HepG2 (cell line): ENCODE data around the gene RUNDC1. TPM values are rescaled to one million over a fixed set of nuclear protein-coding genes. Genes with fewer than 3 reads are reported as not detected.
A peak's percentile ranks its signal among the peaks of the same experiment; 100 is the strongest.

Source experiments
- ADNP ChIP-seq: sonication (generic); formaldehyde crosslinking; IDR thresholded peaks from 2 replicates; pipeline ENCODE4 v1.4.0; 2020; ENCODE audit warnings: missing genetic modification reagents
- AGO1 ChIP-seq: fragments of 200-400 bp; formaldehyde crosslinking; IDR thresholded peaks from 2 replicates; pipeline ENCODE4 v1.6.1; 2017; ENCODE audit warnings: mild to moderate bottlenecking, low read depth, low read length, moderate library complexity; ENCODE audit not compliant: poor library complexity, severe bottlenecking
- ARNT ChIP-seq: fragments of 450-650 bp; IDR thresholded peaks from 2 replicates; pipeline ENCODE4 v1.6.1; 2017
- DBP ChIP-seq: sonication (generic); formaldehyde crosslinking; IDR thresholded peaks from 2 replicates; pipeline ENCODE4 v1.4.0; 2020; ENCODE audit warnings: missing genetic modification reagents; ENCODE audit errors: not compliant biosample characterization
- GATAD1 ChIP-seq: IDR thresholded peaks from 2 replicates; pipeline ENCODE4 v1.6.1; 2016; ENCODE audit warnings: missing genetic modification reagents, missing compliant biosample characterization
- GMEB1 ChIP-seq: sonication (generic); formaldehyde crosslinking; IDR thresholded peaks from 2 replicates; pipeline ENCODE4 v1.5.1; 2020; ENCODE audit warnings: missing genetic modification reagents, mild to moderate bottlenecking, borderline replicate concordance
- HDAC6 ChIP-seq: fragments of 200-600 bp; sonication (generic); IDR thresholded peaks from 2 replicates; pipeline ENCODE4 v1.7.0; 2017; ENCODE audit warnings: mild to moderate bottlenecking, antibody characterized with exemption, low read length, low read depth
- HES4 ChIP-seq: sonication (generic); formaldehyde crosslinking; IDR thresholded peaks from 2 replicates; pipeline ENCODE4 v1.9.0; 2021; ENCODE audit warnings: mild to moderate bottlenecking, missing genetic modification reagents, borderline replicate concordance
- IKZF5 ChIP-seq: IDR thresholded peaks from 2 replicates; pipeline ENCODE4 v1.6.1; 2018; ENCODE audit warnings: missing genetic modification reagents, mild to moderate bottlenecking, missing compliant biosample characterization
- NFIB ChIP-seq: sonication (generic); formaldehyde crosslinking; IDR thresholded peaks from 2 replicates; pipeline ENCODE4 v1.9.0; 2021; ENCODE audit warnings: missing genetic modification reagents, mild to moderate bottlenecking, borderline replicate concordance
- NFKBIZ ChIP-seq: IDR thresholded peaks from 2 replicates; pipeline ENCODE4 v1.6.1; 2018; ENCODE audit warnings: missing genetic modification reagents, missing compliant biosample characterization
- RORA ChIP-seq: sonication (generic); formaldehyde crosslinking; IDR thresholded peaks from 2 replicates; pipeline ENCODE4 v1.5.0; 2020; ENCODE audit warnings: mild to moderate bottlenecking, missing genetic modification reagents, moderate library complexity
- ZHX2 ChIP-seq, 2 experiments: sonication (generic) in 1 of 2; formaldehyde crosslinking in 1 of 2; IDR thresholded peaks; 2 replicates each; pipeline versions ENCODE4 v1.6.1 to v1.9.0; 2014 to 2022; ENCODE audit warnings: antibody characterized with exemption in 1 of 2, borderline replicate concordance in 1 of 2, inconsistent platforms in 1 of 2, low read depth in 1 of 2, missing genetic modification reagents in 1 of 2
- ZNF30 ChIP-seq: sonication (generic); formaldehyde crosslinking; IDR thresholded peaks from 2 replicates; pipeline ENCODE4 v1.5.0; 2020; ENCODE audit warnings: mild to moderate bottlenecking, missing genetic modification reagents
- ZNF577 ChIP-seq: sonication (generic); formaldehyde crosslinking; IDR thresholded peaks from 2 replicates; pipeline ENCODE4 v1.4.0; 2020; ENCODE audit warnings: mild to moderate bottlenecking, low read depth, missing genetic modification reagents, borderline replicate concordance
- ZNF644 ChIP-seq: IDR thresholded peaks from 2 replicates; pipeline ENCODE4 v1.6.1; 2016; ENCODE audit warnings: low read depth
- ZNF670 ChIP-seq: sonication (generic); formaldehyde crosslinking; IDR thresholded peaks from 2 replicates; pipeline ENCODE4 v1.8.0; 2022; ENCODE audit warnings: mild to moderate bottlenecking, missing genetic modification reagents, borderline replicate concordance
- ZNF720 ChIP-seq: sonication (generic); formaldehyde crosslinking; IDR thresholded peaks from 2 replicates; pipeline ENCODE4 v1.4.0; 2020; ENCODE audit warnings: missing genetic modification reagents
- ZNF749 ChIP-seq: sonication (generic); formaldehyde crosslinking; IDR thresholded peaks from 2 replicates; pipeline ENCODE4 v1.8.0; 2022; ENCODE audit warnings: mild to moderate bottlenecking, missing genetic modification reagents, moderate library complexity, borderline replicate concordance
- ZNF75D ChIP-seq: sonication (generic); formaldehyde crosslinking; IDR thresholded peaks from 2 replicates; pipeline ENCODE4 v1.8.1; 2023; ENCODE audit warnings: missing genetic modification reagents, mild to moderate bottlenecking, borderline replicate concordance
- polyA plus RNA-seq, 8 experiments: library from polyadenylated mRNA; depleted of rRNA in 3 of 8; stranded (reverse) in 7 of 8; unstranded in 1 of 8; fragments of >200 nt; fragmentation: Illumina TruSeq in 4 of 8; extraction: Trizol in 4 of 8; gene quantifications; 2 replicates each; pipeline versions ENCODE4 v1.2.1 to v1.2.3, GENCODE V29; 2011 to 2016; ENCODE audit warnings: low read depth in 4 of 8, missing spikeins in 1 of 8, mixed read lengths in 1 of 8; ENCODE audit not compliant: insufficient read depth in 1 of 8
- total RNA-seq, 5 experiments: library from RNA; depleted of rRNA; stranded (reverse); fragments of >200 nt; fragmentation: Illumina TruSeq; extraction: Trizol; gene quantifications; 2 replicates each; pipeline ENCODE4 v1.2.3, GENCODE V29; 2016; ENCODE audit warnings: low read depth in 1 of 5

RUNDC1 gene
- total and polyA plus RNA-seq, 2 of the 13 experiments (the other 11 are each of a cell fraction or from before 2014, with no cell fraction given), result 10.3 to 11.4 TPM

GRCh38 chr17:42979511-42980273 lies 673 bp upstream of the RUNDC1 start, which contains the start of gene PTGES3L (continued):
- no peak for TF ChIP-seq ZNF30
- TF ChIP-seq IKZF5 (CRISPR knock-in tag), result no peak
- no peak for TF ChIP-seq ARNT
- TF ChIP-seq ZNF749 (CRISPR knock-in tag), result no peak
- TF ChIP-seq NFKBIZ, result no peak
- no peak; the same call in 1 of the 2 replicates for TF ChIP-seq ZNF670 (CRISPR knock-in tag)
- TF ChIP-seq ZHX2 (IDR thresholded peaks at IDR 0.05; ENCODE audit: low read depth), result no peak
- TF ChIP-seq ZHX2 (CRISPR knock-in tag; IDR thresholded peaks at IDR 0.05; ENCODE audit: borderline replicate concordance), result no peak
- no peak for TF ChIP-seq RORA (CRISPR knock-in tag)
- no peak for TF ChIP-seq ADNP (CRISPR knock-in tag)
- no peak for TF ChIP-seq NFIB (CRISPR knock-in tag)
- no peak for TF ChIP-seq ZNF577 (CRISPR knock-in tag)
- TF ChIP-seq HDAC6, result no peak
- no peak for TF ChIP-seq HES4 (CRISPR knock-in tag)
- no peak for TF ChIP-seq DBP (CRISPR knock-in tag)
- no peak for TF ChIP-seq GATAD1 (CRISPR knock-in tag)
- TF ChIP-seq AGO1, result no peak
- TF ChIP-seq ZNF75D (CRISPR knock-in tag), result no peak
- TF ChIP-seq ZNF720, result no peak
- TF ChIP-seq GMEB1, result no peak
- TF ChIP-seq ZNF644 (CRISPR knock-in tag), result 0 out of 2 replicates have a peak, but pooled peaks have one; percentile 5
